HFF-Myc (cell line): ENCODE data around the gene DSC3.

Experiments
- DNase-seq: peaks from one replicate; pipeline ENCODE4 v3.0.0-alpha.2; 2011; ENCODE audit warnings: low read depth; ENCODE audit errors: extremely low read depth
- H3K4me3 ChIP-seq: replicated peaks from 2 replicates; pipeline ENCODE4 v1.5.1; 2011; ENCODE audit warnings: low read depth, mild to moderate bottlenecking, control low read depth, low read length
- CTCF ChIP-seq: IDR thresholded peaks from 2 replicates; pipeline ENCODE4 v1.5.1; 2012; ENCODE audit warnings: mild to moderate bottlenecking, low read depth, low read length, control low read depth; ENCODE audit errors: missing control alignments

Gene DSC3

GRCh38 chr18:30992231-30992630, 50.3 kb downstream of the DSC3 start:
- TF ChIP-seq CTCF: no peak
- H3K4me3 ChIP-seq: no peak overlapping the region
- DNase-seq: no peak

DNA sequence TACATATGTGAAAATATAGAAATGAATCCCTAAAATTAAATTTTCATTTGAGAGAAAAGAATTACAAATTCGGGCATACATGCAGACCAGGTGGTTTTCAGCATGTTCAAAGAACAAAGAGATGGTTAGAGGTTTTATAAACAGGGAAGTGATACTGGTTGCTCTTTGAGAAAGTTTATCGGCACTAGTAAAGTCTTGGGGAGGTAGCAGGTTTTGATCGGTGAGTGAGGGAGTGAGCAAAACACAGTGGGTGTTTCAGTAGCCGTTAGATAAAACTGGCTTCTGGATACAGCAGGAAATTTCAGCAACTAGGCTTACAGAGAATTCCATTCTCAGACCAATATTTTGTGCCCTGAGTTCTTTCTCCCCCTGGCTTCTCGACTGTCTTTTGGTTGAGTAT, 51.1 kb downstream of the DSC3 start:
- no peak overlapping the region for H3K4me3 ChIP-seq
- DNase-seq: no peak
- no peak for TF ChIP-seq CTCF

DNA sequence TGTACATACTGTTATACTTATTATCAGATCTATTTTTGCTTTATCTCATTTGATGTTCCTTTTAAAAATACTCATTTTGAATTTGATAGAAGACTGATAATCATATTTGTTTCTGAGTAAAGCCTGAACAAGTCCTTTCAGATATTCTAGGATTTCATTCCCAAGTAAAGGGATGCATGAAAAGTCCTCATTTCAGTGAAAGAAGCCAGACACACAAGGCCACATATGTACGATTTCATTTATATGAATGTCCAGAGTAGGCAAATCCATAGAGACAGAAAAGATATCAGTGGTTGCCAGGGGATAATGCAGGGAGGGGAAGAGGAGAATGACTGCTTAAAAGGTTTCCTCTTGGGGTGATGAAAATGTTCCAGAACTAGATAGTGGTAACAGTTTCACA, 53.4 kb downstream of the DSC3 start:
- H3K4me3 ChIP-seq: no peak overlapping the region
- no peak for DNase-seq
- no peak for TF ChIP-seq CTCF

- H3K4me3 ChIP-seq: no peak overlapping the region
Measured at GRCh38 chr18:30988440-30988839, 54.1 kb downstream of the DSC3 start.

GRCh38 chr18:30987467-30988241, 54.9 kb downstream of the DSC3 start:
- no peak for DNase-seq
- TF ChIP-seq CTCF: no peak

More at GRCh38 chr18:30988440-30988839, 54.1 kb downstream of the DSC3 start:
- no peak for TF ChIP-seq CTCF
- no peak for DNase-seq

DNA sequence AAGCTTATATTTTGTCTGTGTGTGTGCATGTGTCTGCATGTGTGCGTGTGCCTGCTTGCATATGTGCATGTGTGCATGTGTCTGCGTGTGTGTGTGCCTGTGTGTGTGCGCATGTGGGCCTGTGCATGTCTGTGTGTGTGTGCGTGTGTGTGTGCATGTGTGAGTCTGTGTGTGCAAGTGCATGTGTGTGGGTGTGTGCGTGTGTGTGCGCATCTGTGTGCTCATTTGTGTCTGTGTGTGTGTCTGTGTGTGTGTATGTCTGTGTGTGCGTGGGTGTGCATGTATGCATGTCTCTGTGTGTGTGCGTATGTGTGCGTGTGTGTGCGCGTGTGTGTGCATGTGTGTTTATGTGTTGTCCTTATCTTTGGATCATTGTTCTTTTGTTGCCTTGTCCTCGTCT, 56.8 kb downstream of the DSC3 start:
- no peak for DNase-seq

More at GRCh38 chr18:30987467-30988241, 54.9 kb downstream of the DSC3 start:
- H3K4me3 ChIP-seq: no peak overlapping the region

More for the DNA sequence above, 56.8 kb downstream of the DSC3 start:
- H3K4me3 ChIP-seq: no peak overlapping the region
- TF ChIP-seq CTCF: no peak
